Spleen (tissue), 7 donors: ENCODE results near the gene RBM8A.

Experiments
- POLR2AphosphoS5 ChIP-seq, 3 donors: sonication (generic); formaldehyde crosslinking; IDR thresholded peaks; one replicate each; pipeline ENCODE4 v1.5.1; 2017; ENCODE audit warnings: antibody characterized with exemption in 3 of 3
- TF ChIP-seq, protein P1 (sequence below), 11 experiments: fragments of 200-600 bp in 7 of 11; fragments of 450-650 bp in 4 of 11; sonication (generic) in 4 of 11; IDR thresholded peaks in 8 of 11; conservative IDR thresholded peaks in 3 of 11; 1 replicate in 7 of 11; 2 replicates in 4 of 11; pipeline versions ENCODE4 v1.4.0 to v1.8.0; 2016 to 2021; ENCODE audit warnings: antibody characterized with exemption in 11 of 11, inconsistent platforms in 4 of 11, mild to moderate bottlenecking in 1 of 11
- donor health status: DM: no; HTN: no; CAD: no; lungs with moderate emphysema.
- donor health status: DM: no; HTN: no; CAD: no.
- donor health status: DM: no; HTN: no; CAD: no.

DNA sequence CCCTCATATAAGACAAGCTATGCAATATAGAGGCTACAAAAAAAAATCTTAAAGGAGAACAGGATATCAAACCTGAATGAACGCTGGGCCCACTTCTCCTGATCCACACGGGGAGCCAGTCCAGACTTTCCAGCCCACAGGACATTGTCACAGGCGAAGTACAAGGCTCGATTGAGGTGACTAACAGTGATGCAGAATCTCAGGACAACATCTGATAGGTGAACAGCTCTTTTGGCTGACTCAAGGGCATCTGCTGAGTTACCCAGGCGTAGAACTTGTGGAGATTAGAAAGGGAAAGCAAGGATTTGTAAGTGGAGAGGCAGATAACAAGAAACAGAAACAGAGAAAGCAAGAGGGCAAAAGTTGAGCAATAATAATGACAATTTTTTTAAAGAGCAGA lies 10.5 kb downstream of the RBM8A start:
- TF ChIP-seq POLR2AphosphoS5 (IDR thresholded peaks at IDR 0.05): no peak
- TF ChIP-seq, protein P1, sequence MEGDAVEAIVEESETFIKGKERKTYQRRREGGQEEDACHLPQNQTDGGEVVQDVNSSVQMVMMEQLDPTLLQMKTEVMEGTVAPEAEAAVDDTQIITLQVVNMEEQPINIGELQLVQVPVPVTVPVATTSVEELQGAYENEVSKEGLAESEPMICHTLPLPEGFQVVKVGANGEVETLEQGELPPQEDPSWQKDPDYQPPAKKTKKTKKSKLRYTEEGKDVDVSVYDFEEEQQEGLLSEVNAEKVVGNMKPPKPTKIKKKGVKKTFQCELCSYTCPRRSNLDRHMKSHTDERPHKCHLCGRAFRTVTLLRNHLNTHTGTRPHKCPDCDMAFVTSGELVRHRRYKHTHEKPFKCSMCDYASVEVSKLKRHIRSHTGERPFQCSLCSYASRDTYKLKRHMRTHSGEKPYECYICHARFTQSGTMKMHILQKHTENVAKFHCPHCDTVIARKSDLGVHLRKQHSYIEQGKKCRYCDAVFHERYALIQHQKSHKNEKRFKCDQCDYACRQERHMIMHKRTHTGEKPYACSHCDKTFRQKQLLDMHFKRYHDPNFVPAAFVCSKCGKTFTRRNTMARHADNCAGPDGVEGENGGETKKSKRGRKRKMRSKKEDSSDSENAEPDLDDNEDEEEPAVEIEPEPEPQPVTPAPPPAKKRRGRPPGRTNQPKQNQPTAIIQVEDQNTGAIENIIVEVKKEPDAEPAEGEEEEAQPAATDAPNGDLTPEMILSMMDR (IDR thresholded peaks at IDR 0.05 in 8 of 11, conservative IDR thresholded peaks at IDR 0.05 in 3 of 11): no peak
